H1 (cell line): ENCODE data around the gene FAH. TPM values are rescaled to one million over a fixed set of nuclear protein-coding genes. Genes with fewer than 3 reads are reported as not detected.

Experiments
- RXRA ChIP-seq: IDR thresholded peaks from 2 replicates; pipeline ENCODE4 v1.6.1; 2011; ENCODE audit warnings: low read depth, mild to moderate bottlenecking, low read length, moderate library complexity; ENCODE audit not compliant: insufficient read depth
- SUZ12 ChIP-seq: fragments of 200-600 bp; sonication (generic); IDR thresholded peaks from 2 replicates; pipeline ENCODE4 v1.6.1; 2012; ENCODE audit warnings: mild to moderate bottlenecking, inconsistent platforms, low read length, moderate library complexity, mixed read lengths
- TAF1 ChIP-seq: IDR thresholded peaks from 2 replicates; pipeline ENCODE4 v1.6.1; 2011; ENCODE audit warnings: mild to moderate bottlenecking, low read depth, low read length
- polyA plus RNA-seq, 7 experiments: library from polyadenylated mRNA; depleted of rRNA in 3 of 7; stranded (reverse) in 5 of 7; unstranded in 2 of 7; fragments of >200 nt in 5 of 7; fragments of 200-250 nt in 2 of 7; gene quantifications; 1 replicate in 5 of 7; 2 replicates in 1 of 7; 4 replicates in 1 of 7; pipeline versions ENCODE4 v1.2.1 to v1.2.3, GENCODE V29; 2011 to 2013; ENCODE audit warnings: missing spikeins in 2 of 7, mixed read lengths in 2 of 7
- total RNA-seq: library from RNA; stranded (reverse); fragmentation: NEBNext Ultra II Directional; extraction: Animal tissue kit (Norgen Biotek cat#: 25700); gene quantifications from 2 replicates; pipeline ENCODE4 v1.2.1, GENCODE V29; 2021
- TF ChIP-seq, protein P1 (sequence below): IDR thresholded peaks from 2 replicates; pipeline ENCODE4 v1.6.1; 2012; ENCODE audit warnings: inconsistent platforms

The FAH gene
- total and polyA plus RNA-seq, 2 of the 8 experiments (the other 6 are each of a cell fraction or from before 2014, with no cell fraction given): 20.0 to 21.7 TPM

DNA sequence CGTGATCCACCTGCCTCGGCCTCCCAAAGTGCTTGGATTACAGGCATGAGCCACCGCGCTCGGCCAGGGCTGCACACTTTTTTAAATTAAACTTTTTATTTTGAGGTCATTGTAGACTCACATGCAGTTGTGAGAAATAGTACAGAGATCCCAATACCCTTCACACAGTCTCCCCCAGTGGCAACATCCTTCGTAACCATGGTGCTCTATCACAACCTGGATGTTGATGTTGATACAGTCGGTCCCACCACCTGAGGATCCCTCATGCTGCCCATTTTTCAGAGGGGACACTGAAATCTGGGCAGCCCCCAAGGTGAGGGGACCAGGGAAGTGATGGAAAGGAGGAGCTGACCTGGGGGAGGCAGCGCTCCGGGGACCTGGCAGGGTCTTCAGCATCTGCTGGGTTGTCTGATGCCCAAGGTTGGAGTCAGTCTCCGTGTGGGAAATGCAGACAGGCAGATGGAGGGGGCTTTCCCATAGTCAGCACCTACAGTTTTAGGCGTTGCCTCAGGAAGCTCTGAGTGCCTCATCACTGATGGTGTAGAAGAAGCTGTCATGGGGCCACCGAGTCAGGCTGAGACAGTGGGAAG, 17.1 kb downstream of the FAH start (continued):
- TF ChIP-seq TAF1 (no peak), SUZ12 (no peak), RXRA (no peak)
- TF ChIP-seq, protein P1, sequence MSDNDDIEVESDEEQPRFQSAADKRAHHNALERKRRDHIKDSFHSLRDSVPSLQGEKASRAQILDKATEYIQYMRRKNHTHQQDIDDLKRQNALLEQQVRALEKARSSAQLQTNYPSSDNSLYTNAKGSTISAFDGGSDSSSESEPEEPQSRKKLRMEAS: no peak
